ENCODE measurements around the gene ZNF84.

Gene ZNF84

DNA sequence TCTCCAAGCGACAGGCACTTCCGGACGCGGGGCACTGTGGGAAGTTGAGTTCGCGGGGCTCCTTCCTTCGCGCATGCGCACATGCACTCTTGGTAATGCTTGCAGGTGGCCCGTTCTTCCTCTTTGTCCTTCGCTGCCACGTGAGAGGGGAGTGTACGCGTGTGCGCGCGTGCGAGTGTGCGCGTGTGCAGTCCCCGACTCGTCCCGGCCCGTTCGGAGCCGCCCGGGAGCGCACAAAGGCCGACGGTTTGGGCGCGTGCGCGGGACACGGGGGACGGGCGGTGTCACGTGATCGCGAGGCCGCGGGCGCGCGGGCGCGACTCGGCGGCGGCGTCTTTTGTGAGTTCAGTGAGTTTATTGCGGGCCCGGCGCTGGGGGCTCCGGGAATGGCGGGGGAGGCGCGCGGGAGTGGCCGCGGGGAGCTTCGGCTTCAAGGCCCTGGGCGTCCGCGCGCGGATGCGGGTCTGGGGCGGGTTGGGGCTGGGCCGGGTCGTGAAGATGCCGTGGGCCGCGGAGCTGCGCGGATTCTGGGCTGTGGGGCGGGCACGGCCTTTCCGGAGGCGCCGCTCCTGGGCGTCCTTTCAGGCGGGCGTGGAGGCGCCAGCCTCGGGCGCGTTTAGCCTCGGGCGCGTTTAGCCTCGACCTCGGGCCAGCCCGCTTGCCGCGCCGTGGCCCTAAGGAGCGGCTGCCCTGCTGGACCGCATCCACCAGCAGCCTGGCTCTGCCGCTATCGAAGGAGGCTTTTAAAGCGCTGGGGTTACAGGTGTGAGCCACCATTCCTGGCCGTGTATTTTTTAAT lies at the start of gene ZNF84:
TSS of gene ZNF84 (plus strand) at position 303 of the 799 bp plus-strand sequence. CDS start 3,959 bp downstream, outside the sequence.
- peak; percentile 98 for DNase-seq

DNA sequence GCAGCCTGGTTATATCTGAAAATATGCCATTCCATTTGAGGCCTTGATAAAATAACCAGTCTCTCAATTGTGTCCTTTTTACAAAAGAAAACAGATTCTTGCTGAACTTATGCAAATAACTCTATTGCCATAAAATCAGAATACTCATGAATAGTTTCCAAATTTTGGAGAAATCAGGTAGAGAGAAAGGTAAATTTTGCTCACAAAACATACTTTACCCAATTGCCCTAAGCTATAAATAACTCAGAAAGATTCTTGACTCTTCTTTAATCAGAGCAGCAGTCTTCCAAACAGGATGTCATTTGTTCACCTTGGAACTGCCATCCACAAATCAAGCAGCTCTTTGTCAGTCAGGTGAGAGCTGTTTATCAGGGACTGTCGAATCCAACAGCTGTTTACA lies 38.6 kb upstream of the ZNF84 start:
- DNase-seq: no peak

DNA sequence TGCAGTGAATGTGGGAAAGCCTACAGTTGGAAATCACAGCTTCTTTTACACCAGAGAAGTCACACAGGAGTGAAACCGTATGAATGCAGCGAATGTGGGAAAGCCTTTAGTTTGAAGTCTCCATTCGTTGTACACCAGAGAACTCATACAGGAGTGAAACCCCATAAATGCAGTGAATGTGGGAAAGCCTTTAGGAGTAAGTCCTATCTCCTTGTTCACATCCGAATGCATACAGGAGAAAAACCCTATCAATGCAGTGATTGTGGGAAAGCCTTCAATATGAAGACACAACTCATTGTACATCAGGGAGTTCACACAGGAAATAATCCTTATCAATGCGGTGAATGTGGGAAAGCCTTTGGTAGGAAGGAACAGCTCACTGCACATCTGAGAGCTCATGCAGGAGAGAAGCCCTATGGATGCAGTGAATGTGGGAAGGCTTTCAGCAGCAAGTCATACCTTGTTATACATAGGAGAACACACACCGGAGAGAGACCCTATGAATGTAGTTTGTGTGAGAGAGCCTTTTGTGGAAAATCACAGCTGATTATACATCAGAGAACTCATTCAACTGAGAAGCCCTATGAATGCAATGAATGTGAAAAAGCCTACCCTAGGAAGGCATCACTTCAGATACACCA lies 26.5 kb upstream of the ZNF84 start:
- no peak for DNase-seq

DNA sequence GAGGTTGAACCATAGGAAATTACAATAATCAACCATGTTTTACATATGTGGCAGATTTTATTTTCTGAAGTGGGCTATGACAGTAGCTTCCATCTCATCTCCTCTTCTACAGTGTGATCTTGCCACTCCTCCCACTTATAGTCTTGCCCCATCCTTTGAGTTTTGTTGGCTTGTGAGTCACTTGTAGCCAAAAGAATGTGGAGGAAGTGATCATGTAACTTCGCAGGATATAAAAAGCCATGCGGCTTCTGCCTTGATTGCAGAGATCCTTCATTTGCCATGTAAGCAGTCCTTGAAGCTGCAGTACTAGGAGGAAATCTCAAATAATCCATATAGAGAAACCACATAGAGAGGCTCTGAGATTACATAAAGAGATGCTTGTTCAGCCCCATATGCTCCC lies 13.7 kb upstream of the ZNF84 start:
- no peak for DNase-seq

DNA sequence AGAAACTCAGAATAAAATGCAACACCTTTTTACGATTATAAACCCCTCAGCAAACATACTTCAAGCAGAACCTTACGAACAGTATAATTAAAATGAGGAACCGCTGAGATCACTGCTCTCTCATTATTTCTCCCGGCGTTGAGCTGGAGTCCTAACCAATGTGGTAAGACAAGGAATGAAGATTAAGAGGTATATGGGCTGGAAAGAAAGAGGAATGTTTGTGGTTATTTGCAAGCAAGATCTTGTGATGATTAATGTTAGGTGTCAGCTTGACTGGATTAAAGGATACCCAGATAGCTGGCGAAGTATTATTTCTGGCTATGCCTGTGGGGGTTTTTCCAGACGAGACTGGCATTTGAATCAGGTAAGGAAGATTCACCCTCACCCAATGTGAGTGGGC lies 10.3 kb upstream of the ZNF84 start:
- DNase-seq: no peak

DNA sequence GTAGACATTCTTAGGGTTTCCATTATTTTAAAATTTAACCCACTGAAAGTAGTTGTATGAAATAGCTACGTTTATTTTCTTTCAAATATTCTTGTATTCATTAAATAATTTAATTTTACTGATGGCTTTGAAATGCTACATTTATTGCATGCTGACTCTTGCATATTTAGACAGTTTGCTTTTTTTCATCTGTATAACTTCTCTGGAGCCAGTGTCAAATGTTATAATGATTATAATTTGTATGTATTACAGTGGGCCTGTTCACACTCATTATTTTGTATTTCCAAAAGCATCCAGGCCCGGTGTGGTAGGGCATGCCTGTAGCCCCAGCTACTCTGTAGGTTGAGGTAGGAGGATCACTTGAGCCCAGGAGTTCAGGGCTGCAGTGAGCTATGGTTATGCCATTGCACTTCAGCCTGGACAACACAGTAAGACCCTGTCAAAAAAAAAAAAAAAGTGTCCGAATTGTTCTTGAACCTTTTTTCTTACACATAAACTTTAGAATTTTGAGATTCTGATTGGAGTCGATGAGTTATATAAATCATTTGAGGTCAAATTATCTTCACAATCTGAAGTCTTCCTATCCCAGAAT lies 905 bp downstream of the ZNF84 start:
- peak; percentile 2 for DNase-seq

DNA sequence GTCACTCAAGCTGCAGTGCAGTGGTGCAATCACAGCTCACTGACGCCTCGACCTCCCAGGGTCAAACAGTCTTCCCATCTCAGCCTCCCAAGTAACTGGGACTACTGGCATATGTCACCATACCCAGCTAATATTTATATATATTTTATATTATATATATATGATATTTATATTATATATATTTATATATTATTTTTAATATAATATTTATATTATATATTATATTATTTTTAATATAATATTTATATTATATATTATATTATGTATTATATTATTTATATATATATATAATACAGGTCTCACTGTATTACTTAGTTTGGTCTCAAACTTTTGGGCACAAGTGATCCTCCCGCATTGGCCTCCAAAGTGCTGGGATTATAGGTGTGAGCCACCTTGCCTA lies 9.4 kb downstream of the ZNF84 start:
- no peak for DNase-seq

DNA sequence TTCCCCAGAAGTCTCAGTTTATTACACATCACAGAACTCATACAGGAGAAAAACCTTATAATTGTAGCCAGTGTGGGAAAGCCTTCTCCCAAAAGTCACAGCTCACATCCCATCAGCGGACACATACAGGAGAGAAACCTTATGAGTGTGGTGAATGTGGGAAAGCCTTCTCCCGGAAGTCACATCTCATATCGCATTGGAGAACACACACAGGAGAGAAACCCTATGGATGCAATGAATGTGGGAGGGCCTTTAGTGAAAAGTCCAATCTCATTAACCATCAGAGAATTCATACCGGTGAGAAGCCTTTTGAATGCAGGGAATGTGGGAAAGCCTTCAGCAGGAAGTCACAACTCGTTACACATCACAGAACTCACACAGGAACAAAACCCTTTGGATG lies 20.1 kb downstream of the ZNF84 start:
- DNase-seq: no peak

DNA sequence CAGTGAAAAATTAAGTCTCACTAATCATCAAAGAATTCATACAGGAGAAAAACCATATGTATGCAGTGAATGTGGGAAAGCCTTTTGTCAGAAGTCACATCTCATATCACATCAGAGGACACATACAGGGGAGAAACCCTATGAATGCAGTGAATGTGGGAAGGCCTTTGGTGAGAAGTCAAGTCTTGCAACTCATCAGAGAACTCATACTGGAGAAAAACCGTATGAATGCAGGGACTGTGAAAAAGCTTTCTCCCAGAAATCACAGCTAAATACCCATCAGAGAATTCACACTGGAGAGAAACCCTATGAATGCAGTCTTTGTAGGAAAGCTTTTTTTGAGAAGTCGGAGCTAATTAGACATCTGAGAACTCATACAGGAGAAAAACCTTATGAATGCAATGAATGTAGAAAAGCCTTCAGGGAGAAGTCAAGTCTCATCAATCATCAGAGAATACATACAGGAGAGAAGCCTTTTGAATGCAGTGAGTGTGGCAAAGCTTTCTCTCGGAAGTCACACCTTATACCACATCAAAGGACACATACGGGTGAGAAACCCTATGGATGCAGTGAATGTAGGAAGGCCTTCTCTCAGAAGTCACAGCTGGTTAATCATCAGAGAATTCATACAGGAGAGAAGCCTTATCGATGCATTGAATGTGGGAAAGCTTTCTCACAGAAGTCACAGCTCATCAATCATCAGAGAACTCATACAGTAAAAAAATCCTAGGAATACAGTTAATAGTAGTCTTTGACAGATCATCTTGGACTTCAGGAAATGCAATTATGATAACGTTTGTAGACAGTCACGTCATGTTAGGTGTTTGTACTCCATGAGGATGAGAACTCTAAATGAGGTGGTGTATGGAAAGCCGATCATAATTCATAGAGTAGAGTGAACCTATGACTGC lies 21.1 kb downstream of the ZNF84 start:
- no peak for DNase-seq

DNA sequence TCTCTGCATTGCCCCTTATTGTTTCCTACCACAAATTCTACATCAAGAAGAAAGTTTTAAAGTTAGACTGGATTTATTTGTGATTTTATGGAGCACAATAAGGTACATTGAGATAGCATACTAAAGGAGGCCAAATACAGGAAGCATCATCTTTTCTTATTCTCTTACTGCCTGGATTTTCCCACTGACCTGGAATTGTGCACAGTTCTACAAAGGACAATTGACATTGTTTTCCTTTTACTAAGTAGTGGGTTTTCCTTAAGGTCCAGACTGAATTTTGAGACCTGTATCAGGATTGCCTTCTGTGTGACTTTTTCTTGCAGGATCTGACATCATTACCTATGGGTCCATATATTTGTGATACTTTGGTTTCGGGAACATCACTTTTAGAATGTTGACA lies 24.6 kb downstream of the ZNF84 start:
- no peak for DNase-seq

DNA sequence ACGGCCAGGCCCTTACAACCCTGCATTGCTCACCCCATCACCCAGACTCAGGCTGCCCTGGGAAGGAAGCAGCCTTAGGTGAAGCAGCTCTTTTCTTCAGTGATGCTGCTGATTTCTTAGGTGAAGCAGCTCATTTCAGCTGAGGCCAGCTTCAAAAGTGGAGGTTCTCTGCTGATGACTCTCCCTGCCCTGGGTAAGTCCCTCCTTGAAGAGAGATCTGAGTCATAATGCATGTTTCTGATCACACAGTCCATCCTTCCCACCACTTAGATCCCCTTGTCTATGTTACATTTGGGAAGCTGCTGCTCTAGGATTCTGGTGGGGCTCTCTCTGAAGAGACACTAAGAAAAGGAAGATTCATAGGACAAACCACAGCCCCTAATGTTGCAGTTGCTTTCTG lies 26.2 kb downstream of the ZNF84 start:
- no peak for DNase-seq

DNA sequence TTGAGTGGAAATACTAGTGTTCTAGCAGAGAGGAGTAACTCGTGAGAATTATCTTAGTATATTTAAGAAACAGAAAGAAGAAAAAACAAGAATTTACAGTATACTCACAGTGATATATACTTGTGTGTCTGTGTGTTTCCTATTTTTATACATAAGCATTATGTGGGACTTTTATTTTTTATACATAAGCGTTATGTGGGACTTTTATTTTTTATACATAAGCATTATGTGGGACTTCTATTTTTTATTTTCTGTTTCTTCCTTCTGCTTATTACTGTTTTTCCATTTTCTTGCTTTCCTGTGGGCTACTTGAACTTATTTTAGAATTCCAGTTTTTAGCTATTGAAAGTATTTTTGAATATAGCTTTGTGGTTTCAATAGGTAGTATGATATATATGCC lies 36.5 kb downstream of the ZNF84 start:
- no peak for DNase-seq

DNA sequence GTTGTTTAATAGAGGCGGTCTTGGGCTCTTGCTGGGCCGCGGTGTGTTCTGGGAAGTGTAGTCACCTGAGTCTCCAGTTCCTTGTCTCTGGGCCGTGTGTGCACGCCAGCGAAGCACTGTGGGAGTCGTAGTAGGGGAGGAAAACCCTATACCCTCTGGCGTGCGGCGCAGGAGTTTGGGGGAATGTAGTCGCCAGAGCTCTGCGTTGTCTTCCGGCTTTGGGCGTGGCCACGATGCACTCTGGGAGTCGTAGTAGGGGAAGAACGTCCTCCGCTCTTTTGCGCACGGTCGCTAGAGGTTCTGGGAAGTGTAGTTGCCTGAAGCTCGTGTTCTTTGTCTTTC lies 42.7 kb downstream of the ZNF84 start:
- DNase-seq: peak; percentile 98

DNA sequence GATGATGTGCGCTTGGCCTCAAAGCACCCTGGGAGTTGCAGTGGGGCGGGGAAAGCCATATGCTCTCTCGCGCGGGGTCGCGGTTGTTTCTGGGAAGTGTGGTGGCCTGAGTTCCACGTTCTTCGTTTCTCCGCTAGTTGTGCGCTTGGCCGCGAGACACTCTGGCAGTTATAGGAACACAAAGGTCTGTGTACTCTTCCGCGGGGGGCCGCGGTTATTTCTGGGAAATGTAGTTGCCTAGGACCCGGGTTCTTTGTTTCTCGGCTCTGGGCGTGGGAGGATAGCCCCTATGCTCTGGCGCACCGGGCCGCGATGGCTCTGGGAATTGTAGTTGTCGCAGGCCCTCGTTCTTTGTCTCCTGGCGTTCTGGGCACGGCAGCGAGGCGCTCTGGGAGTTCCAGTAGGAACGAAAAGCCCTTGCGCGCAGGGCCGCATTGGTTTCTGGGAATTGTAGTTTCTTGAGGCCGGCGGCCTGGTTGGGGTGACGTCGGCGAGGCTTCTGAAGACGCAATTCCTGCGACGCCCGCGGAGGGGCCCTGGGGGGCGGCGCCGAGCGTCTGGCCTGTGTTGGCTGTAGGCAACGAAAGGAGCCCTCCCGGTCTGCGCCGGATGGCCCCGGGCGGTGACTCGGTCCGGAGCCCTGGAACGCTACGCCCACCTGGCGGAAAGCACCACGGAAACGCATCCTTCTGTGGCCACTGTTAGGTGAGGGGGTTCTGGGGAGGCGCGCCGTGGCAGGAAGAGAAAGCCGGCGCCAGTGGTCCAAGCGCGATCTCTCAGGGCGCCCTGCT lies 43.3 kb downstream of the ZNF84 start, which contains the start of gene ZNF140:
TSS of gene ZNF140 (plus strand) at position 556 of the 791 bp plus-strand sequence. CDS start 398 bp downstream, outside the sequence.
- DNase-seq: peak; percentile 94

DNA sequence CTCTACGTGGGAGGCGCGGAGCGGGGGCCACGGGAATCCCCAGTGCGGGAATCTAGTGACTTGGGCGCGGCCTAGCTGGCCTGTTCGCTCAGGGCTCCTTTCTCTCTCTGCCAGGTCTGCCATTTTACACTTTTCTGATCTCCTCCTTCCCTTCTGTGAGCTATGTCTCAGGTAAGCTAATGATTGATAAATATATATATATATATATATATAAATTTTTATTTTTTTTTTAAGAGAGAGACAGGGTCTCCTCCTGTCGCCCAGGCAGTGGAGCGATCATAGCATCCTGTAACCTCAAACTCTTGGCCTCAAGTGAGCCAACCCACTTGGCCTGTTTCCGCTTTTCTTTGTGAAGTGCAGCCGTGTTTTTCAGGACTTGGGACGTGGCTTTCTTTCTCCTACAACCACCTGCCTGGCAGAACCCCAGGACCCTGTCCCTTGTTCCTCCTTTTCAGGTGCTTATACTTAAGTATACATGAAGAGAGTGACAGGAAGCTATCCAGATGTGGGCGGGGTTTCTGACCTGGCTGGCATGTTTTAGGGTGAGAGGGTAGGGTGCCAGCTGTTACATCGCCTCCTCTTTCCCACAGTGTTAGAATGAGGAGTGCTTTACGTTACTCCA lies 44.0 kb downstream of the ZNF84 start:
- peak; percentile 12 for DNase-seq

DNA sequence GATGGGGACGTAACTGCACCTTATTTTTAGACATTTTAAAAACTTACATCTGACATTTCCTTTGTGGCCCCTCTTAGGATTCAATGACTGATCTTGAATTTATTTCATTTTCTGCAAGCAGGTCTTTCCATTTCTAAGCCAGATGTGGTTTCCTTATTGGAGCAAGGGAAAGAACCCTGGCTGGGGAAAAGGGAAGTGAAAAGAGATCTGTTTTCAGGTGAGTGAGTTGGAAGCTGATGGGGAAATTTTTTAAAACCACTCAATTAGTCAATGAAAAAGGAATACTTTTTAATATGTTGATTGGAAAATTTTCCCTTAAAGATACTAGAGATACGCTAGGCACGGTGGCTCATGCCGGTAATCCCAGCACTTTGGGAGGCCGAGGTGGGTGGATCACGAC lies 46.0 kb downstream of the ZNF84 start:
- no peak for DNase-seq

DNA sequence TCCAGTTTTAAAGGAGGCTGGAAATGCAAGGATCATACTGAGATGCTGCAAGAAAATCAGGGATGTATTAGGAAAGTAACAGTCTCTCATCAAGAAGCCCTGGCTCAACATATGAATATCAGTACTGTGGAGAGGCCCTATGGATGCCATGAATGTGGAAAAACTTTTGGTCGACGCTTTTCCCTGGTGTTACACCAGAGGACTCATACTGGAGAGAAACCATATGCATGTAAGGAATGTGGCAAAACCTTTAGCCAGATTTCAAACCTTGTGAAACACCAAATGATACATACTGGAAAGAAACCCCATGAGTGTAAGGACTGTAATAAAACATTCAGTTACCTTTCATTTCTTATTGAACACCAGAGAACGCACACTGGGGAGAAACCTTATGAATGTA lies 68.3 kb downstream of the ZNF84 start:
- peak; percentile 1 for DNase-seq

DNA sequence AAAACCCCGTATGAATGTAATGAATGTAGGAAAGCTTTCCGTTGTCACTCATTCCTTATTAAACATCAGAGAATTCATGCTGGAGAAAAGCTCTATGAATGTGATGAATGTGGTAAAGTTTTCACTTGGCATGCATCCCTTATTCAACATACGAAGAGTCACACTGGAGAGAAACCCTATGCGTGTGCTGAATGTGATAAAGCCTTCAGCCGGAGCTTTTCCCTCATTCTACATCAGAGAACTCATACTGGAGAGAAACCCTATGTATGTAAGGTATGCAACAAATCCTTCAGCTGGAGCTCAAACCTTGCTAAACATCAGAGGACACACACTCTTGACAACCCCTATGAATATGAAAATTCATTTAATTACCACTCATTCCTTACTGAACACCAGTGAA lies 68.9 kb downstream of the ZNF84 start:
- peak; percentile 1 for DNase-seq

DNA sequence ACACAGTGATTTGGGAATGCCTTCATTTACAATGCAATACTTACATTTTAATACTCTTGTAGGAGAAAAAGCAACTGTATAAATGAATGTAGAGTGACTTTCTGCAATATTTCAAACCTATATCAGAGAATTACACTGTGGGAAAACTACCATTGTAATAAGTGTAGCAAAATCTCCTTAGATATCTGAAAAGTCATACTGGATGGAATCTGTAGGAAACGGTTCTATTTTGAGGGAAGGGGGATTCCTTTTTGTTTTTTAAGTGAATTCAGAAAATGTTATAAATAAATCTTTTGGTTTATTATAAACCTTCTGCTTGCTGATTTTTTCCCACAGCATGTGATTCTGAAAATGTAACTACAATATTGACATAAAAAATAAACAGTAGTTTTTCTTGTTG lies 69.8 kb downstream of the ZNF84 start:
- no peak for DNase-seq

DNA sequence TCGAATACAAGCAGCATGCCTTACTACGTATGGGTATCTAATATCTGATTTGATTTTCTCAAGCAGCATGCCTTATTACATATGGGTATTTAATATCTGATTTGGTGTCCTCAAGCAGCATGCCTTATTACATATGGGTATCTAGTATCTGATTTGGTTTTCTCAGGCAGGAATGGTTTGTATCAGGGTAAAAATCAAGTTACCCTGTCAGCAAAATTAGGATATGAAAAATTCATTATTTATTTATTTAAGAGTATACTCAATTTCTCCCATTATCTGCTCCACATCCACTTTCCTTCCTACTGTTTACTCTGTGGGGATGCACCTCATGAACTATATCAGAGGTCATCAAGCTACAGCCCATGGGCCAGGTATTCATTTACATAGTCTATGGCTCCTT lies 70.8 kb downstream of the ZNF84 start:
- no peak for DNase-seq
